OCI-LY1 (cell line): ENCODE results near the gene SLC22A2.

Source experiments
- EZH2 ChIP-seq: fragments of 200-600 bp; sonication (generic), shearing (Covaris generic); IDR thresholded peaks from 2 replicates; pipeline ENCODE4 v1.8.0; 2017; ENCODE audit warnings: borderline replicate concordance, mixed run types, mild to moderate bottlenecking, antibody characterized with exemption, low read length, moderate library complexity, mixed read lengths
- TF ChIP-seq, protein P1 (sequence below): fragments of 200-600 bp; sonication (generic), shearing (Covaris generic); IDR thresholded peaks from 2 replicates; pipeline ENCODE4 v1.5.1; 2017; ENCODE audit warnings: mild to moderate bottlenecking, antibody characterized with exemption, low read length, moderate library complexity, mixed read lengths

DNA sequence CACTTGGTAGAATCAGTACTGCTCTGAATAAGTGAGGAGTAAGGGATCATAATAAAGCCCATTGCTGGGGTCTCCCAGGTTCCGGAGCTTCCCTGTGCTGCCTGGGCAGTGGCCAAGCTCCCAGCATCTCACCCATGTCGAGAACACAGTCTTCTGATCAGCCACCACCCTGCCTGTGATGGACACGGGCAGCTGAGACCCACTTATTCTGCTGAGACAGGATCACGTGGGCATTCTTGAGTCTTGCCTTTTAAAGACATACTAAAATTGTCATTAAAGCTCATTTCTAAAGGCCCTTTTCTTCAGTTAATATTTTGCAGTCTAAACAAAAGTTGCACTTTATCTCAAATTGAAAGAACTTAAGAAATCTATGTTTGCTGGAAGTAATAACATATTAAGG, 42.7 kb upstream of the SLC22A2 start:
- TF ChIP-seq, protein P1, sequence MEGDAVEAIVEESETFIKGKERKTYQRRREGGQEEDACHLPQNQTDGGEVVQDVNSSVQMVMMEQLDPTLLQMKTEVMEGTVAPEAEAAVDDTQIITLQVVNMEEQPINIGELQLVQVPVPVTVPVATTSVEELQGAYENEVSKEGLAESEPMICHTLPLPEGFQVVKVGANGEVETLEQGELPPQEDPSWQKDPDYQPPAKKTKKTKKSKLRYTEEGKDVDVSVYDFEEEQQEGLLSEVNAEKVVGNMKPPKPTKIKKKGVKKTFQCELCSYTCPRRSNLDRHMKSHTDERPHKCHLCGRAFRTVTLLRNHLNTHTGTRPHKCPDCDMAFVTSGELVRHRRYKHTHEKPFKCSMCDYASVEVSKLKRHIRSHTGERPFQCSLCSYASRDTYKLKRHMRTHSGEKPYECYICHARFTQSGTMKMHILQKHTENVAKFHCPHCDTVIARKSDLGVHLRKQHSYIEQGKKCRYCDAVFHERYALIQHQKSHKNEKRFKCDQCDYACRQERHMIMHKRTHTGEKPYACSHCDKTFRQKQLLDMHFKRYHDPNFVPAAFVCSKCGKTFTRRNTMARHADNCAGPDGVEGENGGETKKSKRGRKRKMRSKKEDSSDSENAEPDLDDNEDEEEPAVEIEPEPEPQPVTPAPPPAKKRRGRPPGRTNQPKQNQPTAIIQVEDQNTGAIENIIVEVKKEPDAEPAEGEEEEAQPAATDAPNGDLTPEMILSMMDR = no peak
- TF ChIP-seq EZH2 = no peak
